IMR-90 (cell line): ENCODE results near the gene RGL1. TPM values are rescaled to one million over a fixed set of nuclear protein-coding genes. Genes with fewer than 3 reads are reported as not detected.

Experiments
- ATAC-seq: fragments of 200-7000 bp; cut with Tn5 transposase; 2 replicates; pipeline ENCODE4 v1.9.1; 2020; ENCODE audit warnings: low read depth, mild to moderate bottlenecking, moderate library complexity
- BruUV-seq: library from RNA; stranded (reverse); fragments of 400-500 nt; replicated peaks from 2 replicates; lab custom pipeline; 2021; lab: Mats Ljungman, UMichigan
- CTCF ChIA-PET: fragments of 300-600 bp; formaldehyde crosslinking; extraction: SDS; loops from one replicate; lab custom pipeline; 2021; ENCODE audit warnings: antibody characterized with exemption; lab: Yijun Ruan, JAX
- POLR2A ChIA-PET: fragments of 300-600 bp; sonication (Branson Sonifier 250); formaldehyde crosslinking; loops from one replicate; lab custom pipeline; 2022; ENCODE audit warnings: antibody characterized with exemption; ENCODE audit not compliant: unreplicated experiment; lab: Charles Lee
- DNase-seq: peaks from one replicate; pipeline ENCODE4 v3.0.0; 2013
- H2AFZ ChIP-seq: replicated peaks from 2 replicates; pipeline ENCODE3; 2013; ENCODE audit warnings: low read length, mild to moderate bottlenecking; ENCODE audit not compliant: poor library complexity
- H2AK5ac ChIP-seq: 2 replicates; pipeline ENCODE4 v1.6.1; 2013; ENCODE audit warnings: low read depth, low read length, inconsistent platforms
- H2AK9ac ChIP-seq: replicated peaks from 2 replicates; pipeline ENCODE3; 2013; ENCODE audit warnings: mild to moderate bottlenecking, low read depth, low read length, moderate library complexity; ENCODE audit not compliant: poor library complexity
- H2BK120ac ChIP-seq: 2 replicates; pipeline ENCODE4 v1.6.1; 2013; ENCODE audit warnings: low read depth, low read length, inconsistent platforms
- H2BK15ac ChIP-seq: 3 replicates; pipeline ENCODE4 v1.6.1; 2013; ENCODE audit warnings: low read depth, low read length, inconsistent platforms
- H2BK20ac ChIP-seq: 2 replicates; pipeline ENCODE4 v1.6.1; 2013; ENCODE audit warnings: low read depth, mild to moderate bottlenecking, inconsistent platforms, low read length, moderate library complexity
- H2BK5ac ChIP-seq: 2 replicates; pipeline ENCODE4 v1.6.1; 2013; ENCODE audit warnings: mild to moderate bottlenecking, low read depth, low read length, inconsistent platforms; ENCODE audit not compliant: poor library complexity, severe bottlenecking
- H3K14ac ChIP-seq: replicated peaks from 2 replicates; pipeline ENCODE4 v1.6.1; 2013; ENCODE audit warnings: low read depth, low read length, inconsistent platforms
- H3K18ac ChIP-seq: 2 replicates; pipeline ENCODE4 v1.6.1; 2013; ENCODE audit warnings: low read depth, low read length, control low read depth
- H3K23ac ChIP-seq: 2 replicates; pipeline ENCODE4 v1.6.1; 2013; ENCODE audit warnings: low read depth, low read length, inconsistent platforms
- H3K27ac ChIP-seq: 2 replicates; pipeline ENCODE4 v1.5.1; 2013; ENCODE audit warnings: mild to moderate bottlenecking, control low read depth, low read length; ENCODE audit not compliant: insufficient read depth
- H3K27me3 ChIP-seq: 2 replicates; pipeline ENCODE4 v1.6.1; 2013; ENCODE audit warnings: low read length; ENCODE audit not compliant: control insufficient read depth, insufficient read depth
- H3K36me3 ChIP-seq: 2 replicates; pipeline ENCODE4 v1.6.1; 2013; ENCODE audit warnings: low read length, mixed read lengths; ENCODE audit not compliant: control insufficient read depth, insufficient read depth
- H3K4ac ChIP-seq: 2 replicates; pipeline ENCODE4 v1.6.1; 2013; ENCODE audit warnings: low read depth, low read length, inconsistent platforms
- H3K4me1 ChIP-seq: 2 replicates; pipeline ENCODE4 v1.6.1; 2013; ENCODE audit warnings: low read length, mixed read lengths; ENCODE audit not compliant: control insufficient read depth, insufficient read depth
- H3K4me2 ChIP-seq: 2 replicates; pipeline ENCODE4 v1.6.1; 2013; ENCODE audit warnings: low read depth, mild to moderate bottlenecking, control low read depth, low read length, moderate library complexity
- H3K4me3 ChIP-seq: 2 replicates; pipeline ENCODE4 v1.5.1; 2013; ENCODE audit warnings: low read depth, mild to moderate bottlenecking, control low read depth, low read length, moderate library complexity; ENCODE audit not compliant: insufficient read depth
- H3K56ac ChIP-seq: 2 replicates; pipeline ENCODE4 v1.6.1; 2013; ENCODE audit warnings: low read length, inconsistent platforms; ENCODE audit not compliant: insufficient read depth; ENCODE audit errors: extremely low read depth
- H3K79me1 ChIP-seq, 2 experiments: 2 replicates each; pipeline ENCODE4 v1.6.1; 2013; ENCODE audit warnings: low read length in 2 of 2, inconsistent platforms in 1 of 2, low read depth in 1 of 2
- H3K9ac ChIP-seq: 2 replicates; pipeline ENCODE4 v1.6.1; 2013; ENCODE audit warnings: low read depth, low read length, control low read depth
- H3K9me1 ChIP-seq: 2 replicates; pipeline ENCODE4 v1.6.1; 2013; ENCODE audit warnings: low read length, inconsistent platforms; ENCODE audit not compliant: insufficient read depth
- H3K9me3 ChIP-seq: 2 replicates; pipeline ENCODE4 v1.6.1; 2013; ENCODE audit warnings: low read length; ENCODE audit not compliant: control insufficient read depth, insufficient read depth
- H4K20me1 ChIP-seq: 2 replicates; pipeline ENCODE4 v1.6.1; 2013; ENCODE audit warnings: low read length, inconsistent platforms; ENCODE audit not compliant: insufficient read depth
- H4K5ac ChIP-seq: 2 replicates; pipeline ENCODE4 v1.6.1; 2013; ENCODE audit warnings: mild to moderate bottlenecking, low read depth, low read length, control low read depth
- H4K8ac ChIP-seq, 2 experiments: 2 replicates each; pipeline ENCODE4 v1.6.1; 2013; ENCODE audit warnings: low read depth in 2 of 2, low read length in 2 of 2, control low read depth in 1 of 2, inconsistent platforms in 1 of 2
- H4K91ac ChIP-seq: 2 replicates; pipeline ENCODE4 v1.6.1; 2013; ENCODE audit warnings: low read depth, low read length, inconsistent platforms; ENCODE audit not compliant: insufficient read depth
- RAD21 ChIP-seq: IDR thresholded peaks from 2 replicates; pipeline ENCODE4 v1.6.1; 2012; ENCODE audit warnings: low read length, improper control_type of control experiment
- RFX5 ChIP-seq: IDR thresholded peaks from 2 replicates; pipeline ENCODE4 v1.8.0; 2012; ENCODE audit warnings: low read depth, mild to moderate bottlenecking, low read length, moderate library complexity
- WGBS, 2 experiments: methylation state at CpG; one replicate each; pipeline versions ENCODE4 v1.1.5 to v1.1.7; 2013; ENCODE audit warnings: missing lambda C conversion rate in 2 of 2; ENCODE audit not compliant: insufficient read length in 1 of 2; ENCODE audit errors: extremely low coverage in 2 of 2; 5-methylcytosine and 5-hydroxymethylcytosine counted together
- dilution Hi-C: fragments of 300-500 bp; cut with HindIII; formaldehyde crosslinking; loops from one replicate; pipeline ENCODE4 v1.14.3; 2018; ENCODE audit warnings: low sequenced_read_pairs; ENCODE audit not compliant: unreplicated experiment
- in situ Hi-C: fragments of 300-500 bp; cut with MboI; formaldehyde crosslinking; loops from 3 replicates; pipeline ENCODE4 v1.14.3; 2019; ENCODE audit warnings: low sequenced_read_pairs, inconsistent platforms, mixed read lengths
- intact Hi-C: fragments of 100-400 bp; cut with micrococcal nuclease; formaldehyde crosslinking; loops from 2 replicates; pipeline ENCODE4 v1.10.0; 2022
- polyA plus RNA-seq, 3 experiments: library from polyadenylated mRNA; depleted of rRNA; stranded (reverse); fragments of >200 nt; gene quantifications; 2 replicates each; pipeline ENCODE4 v1.2.3, GENCODE V29; 2012; ENCODE audit warnings: low replicate concordance in 1 of 3
- total RNA-seq: library from RNA; depleted of rRNA; stranded (reverse); fragments of >200 nt; gene quantifications from 2 replicates; pipeline ENCODE4 v1.2.3, GENCODE V29; 2012

Gene RGL1
- total and polyA plus RNA-seq, 2 of the 4 experiments (the other 2 are of a cell fraction), result 4.7 to 7.5 TPM

GRCh38 chr1:183925947-183926346 lies 121.0 kb downstream of the RGL1 start:
- no peak overlapping the region for H3K18ac ChIP-seq
- H3K9me1 ChIP-seq, result 0 out of 2 replicates have a peak, but pooled peaks cover 11% of the 10 kb centered on the region
- TF ChIP-seq RFX5 (no peak), RAD21 (no peak)
- peaks cover 2% of the 10 kb centered on the region for H3K4me1 ChIP-seq
- H3K27me3 ChIP-seq, result no peaks in the 10 kb centered on the region
- H3K36me3 ChIP-seq, result peaks cover 12% of the 10 kb centered on the region
- H4K5ac ChIP-seq, result no peak overlapping the region
- no peak overlapping the region for H3K4ac ChIP-seq
- H4K20me1 ChIP-seq, result no peaks in the 10 kb centered on the region
- no peak overlapping the region for H2AK9ac ChIP-seq
- dilution Hi-C loops, result no loop called here
- no peak overlapping the region for H2BK15ac ChIP-seq
- H2AFZ ChIP-seq, result no peak overlapping the region
- ChIA-PET POLR2A (no interaction called here), CTCF (no interaction called here)
- no peak overlapping the region for H3K14ac ChIP-seq
- intact Hi-C loops, result no loop called here
- 80% methylated on average over 7 of the region's 8 CpGs; no CpG with 5 or more reads in 1 of the 2 experiments for WGBS, 2 experiments
- no peak overlapping the region for H2BK120ac ChIP-seq
- H3K56ac ChIP-seq, result no peak overlapping the region
- no peak for ATAC-seq
- BruUV-seq, result no TSS peak
- H3K9me3 ChIP-seq, result no peaks in the 10 kb centered on the region
- in situ Hi-C loops, result no loop called here
- no peaks in the 10 kb centered on the region for H3K79me1 ChIP-seq
- no peak overlapping the region for H2BK20ac ChIP-seq
- H3K23ac ChIP-seq, result no peak overlapping the region
- H3K27ac ChIP-seq, result no peak overlapping the region
- H2BK5ac ChIP-seq, result no peak overlapping the region
- DNase-seq, result no peak
- no peak overlapping the region for H4K91ac ChIP-seq
- no peak overlapping the region for H4K8ac ChIP-seq
- H3K4me3 ChIP-seq, result no peak overlapping the region
- H2AK5ac ChIP-seq, result no peak overlapping the region
- no peak overlapping the region for H3K9ac ChIP-seq
- H3K4me2 ChIP-seq, result no peak overlapping the region
